Measurements from ENCODE around the gene ZNF438. TPM values are rescaled to one million over a fixed set of nuclear protein-coding genes. Genes with fewer than 3 reads are reported as not detected.
A peak's percentile ranks its signal among the peaks of the same experiment; 100 is the strongest.
"Not testable (repeated sequence)": the region's sequence is repeated elsewhere in the genome, so short reads cannot be mapped to it uniquely, and the experiment has no call there.

ZNF438 gene
- total and polyA plus RNA-seq, 2 donors, result 8.6 to 11.5 TPM

DNA sequence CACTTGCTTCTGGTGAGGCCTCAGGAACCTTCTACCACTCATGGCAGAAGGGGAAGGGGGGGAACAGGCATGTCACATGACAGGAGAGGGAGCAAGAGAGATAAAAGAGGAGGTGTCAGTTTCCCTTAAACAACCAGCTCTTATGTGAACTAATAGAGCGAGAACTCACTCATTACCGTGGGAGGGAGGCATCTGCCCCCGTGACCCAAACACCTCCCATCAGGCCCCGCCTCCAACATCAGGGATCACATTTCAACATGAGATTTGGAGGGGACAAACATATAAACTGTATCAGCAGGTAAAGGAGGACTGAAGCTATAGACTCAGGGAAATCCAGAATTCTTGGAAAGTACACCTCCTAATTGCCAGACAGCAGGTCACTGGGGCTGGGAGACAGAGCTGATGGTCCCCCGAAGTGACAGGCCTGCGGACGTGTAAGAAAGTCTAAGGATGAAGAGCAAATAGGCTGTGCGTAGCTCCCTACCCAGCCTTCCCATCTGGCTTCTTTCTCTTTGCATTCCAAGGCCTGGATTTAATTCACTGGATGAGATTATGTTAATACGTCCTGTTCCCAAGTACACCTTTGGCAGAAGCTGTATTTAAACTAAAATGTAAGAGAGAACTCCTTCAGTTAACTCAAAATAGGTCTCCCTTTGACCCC is 215.4 kb downstream of the ZNF438 start:
- no peak for DNase-seq (ENCODE audit: extremely low spot score)
- Histone ChIP-seq H3K4me1 (ENCODE audit: insufficient read depth) (no peaks in the 10 kb centered on the region), H3K27ac (ENCODE audit: low read depth) (no peak overlapping the region), H3K4me3 (ENCODE audit: low read depth, low read length) (no peak overlapping the region), H3K36me3 (ENCODE audit: insufficient read depth) (no peaks in the 10 kb centered on the region)
- 49% methylated on average over 9 of the region's 9 CpGs for WGBS

DNA sequence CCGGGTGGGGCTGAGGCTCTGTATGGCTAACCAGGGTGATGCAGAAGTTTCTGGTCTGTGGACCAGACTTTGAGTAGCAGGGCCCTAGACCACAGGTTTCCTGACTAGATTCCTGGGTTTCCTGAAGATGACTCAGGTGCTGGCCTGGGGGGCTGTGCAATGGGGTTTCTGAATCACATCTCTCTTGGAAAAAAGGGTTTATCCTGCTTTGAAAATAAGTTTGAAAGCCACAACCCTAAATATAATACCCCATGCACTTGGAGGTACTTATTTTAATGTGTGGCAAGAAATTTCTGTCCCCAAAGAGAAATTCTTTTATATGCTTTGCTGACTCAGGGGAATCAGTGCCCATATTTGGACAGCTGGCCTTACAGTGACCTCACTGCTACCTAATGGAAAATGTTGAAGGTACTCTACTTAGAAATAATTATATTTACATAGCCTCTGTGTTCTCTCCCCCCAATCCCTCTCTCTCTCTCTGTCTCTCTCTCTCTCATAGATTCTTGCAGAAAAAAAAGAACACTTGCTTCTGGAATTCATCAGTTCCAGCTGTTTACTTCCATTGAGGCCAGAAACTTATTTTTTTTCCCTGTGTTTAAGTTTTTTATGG is 217.7 kb downstream of the ZNF438 start:
- Histone ChIP-seq H3K4me1 (ENCODE audit: insufficient read depth) (no peaks in the 10 kb centered on the region), H3K27ac (ENCODE audit: low read depth) (no peak overlapping the region), H3K36me3 (ENCODE audit: insufficient read depth) (no peaks in the 10 kb centered on the region), H3K4me3 (ENCODE audit: low read depth, low read length) (no peak overlapping the region)
- WGBS, result 94% methylated on average over 1 of the region's 1 CpG
- no peak for DNase-seq (ENCODE audit: extremely low spot score)

- H3K27ac ChIP-seq (ENCODE audit: low read depth), result peak overlapping the region; percentile 82
- no peak overlapping the region for H3K4me3 ChIP-seq (ENCODE audit: low read depth, low read length)
- H3K4me1 ChIP-seq (ENCODE audit: insufficient read depth), result no peaks in the 10 kb centered on the region
- no peaks in the 10 kb centered on the region for H3K36me3 ChIP-seq (ENCODE audit: insufficient read depth)
- peak; percentile 83 for DNase-seq (ENCODE audit: extremely low spot score)
- WGBS, result 13% methylated on average over 16 of the region's 16 CpGs
These were observed 219.4 kb downstream of the ZNF438 start for GRCh38 chr10:30812018-30812851.

- H3K4me3 ChIP-seq (ENCODE audit: low read depth, low read length), result no peak overlapping the region
- WGBS, result 29% methylated on average over 16 of the region's 16 CpGs
- DNase-seq (ENCODE audit: extremely low spot score), result peak; percentile 65
- H3K4me1 ChIP-seq (ENCODE audit: insufficient read depth), result no peaks in the 10 kb centered on the region
- H3K27ac ChIP-seq (ENCODE audit: low read depth), result no peak overlapping the region
- no peaks in the 10 kb centered on the region for H3K36me3 ChIP-seq (ENCODE audit: insufficient read depth)
These were observed 220.2 kb downstream of the ZNF438 start for GRCh38 chr10:30811276-30812017.

- no peaks in the 10 kb centered on the region for H3K4me1 ChIP-seq (ENCODE audit: insufficient read depth)
- DNase-seq (ENCODE audit: extremely low spot score), result no peak
- no peaks in the 10 kb centered on the region for H3K36me3 ChIP-seq (ENCODE audit: insufficient read depth)
- H3K27ac ChIP-seq (ENCODE audit: low read depth), result peak overlapping the region; percentile 31
- H3K4me3 ChIP-seq (ENCODE audit: low read depth, low read length), result no peak overlapping the region
- 88% methylated on average over 5 of the region's 5 CpGs for WGBS
These were observed 221.2 kb downstream of the ZNF438 start for GRCh38 chr10:30810416-30810815.

DNA sequence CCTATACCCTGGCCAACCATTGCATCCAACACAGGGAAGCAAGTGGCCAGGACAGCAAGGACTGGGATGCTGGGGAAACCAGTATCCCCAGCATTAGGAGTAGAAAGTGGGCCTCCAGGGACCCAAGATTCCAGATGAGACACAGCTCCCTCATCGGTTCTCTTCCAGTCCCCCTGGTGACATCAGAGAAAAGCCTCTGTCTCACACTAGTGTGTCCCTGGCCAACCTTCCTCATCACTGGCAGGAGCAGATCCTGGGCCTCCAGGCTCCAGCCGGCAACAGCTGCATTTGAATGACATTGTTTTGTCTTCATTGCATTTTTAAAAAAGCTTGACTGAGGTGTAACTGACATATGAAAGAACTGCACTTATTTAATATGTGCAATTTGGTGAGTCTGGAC is 224.8 kb downstream of the ZNF438 start:
- DNase-seq (ENCODE audit: extremely low spot score), result no peak
- no peaks in the 10 kb centered on the region for H3K36me3 ChIP-seq (ENCODE audit: insufficient read depth)
- no peaks in the 10 kb centered on the region for H3K4me1 ChIP-seq (ENCODE audit: insufficient read depth)
- peak overlapping the region; percentile 33 for H3K27ac ChIP-seq (ENCODE audit: low read depth)
- no peak overlapping the region for H3K4me3 ChIP-seq (ENCODE audit: low read depth, low read length)
- WGBS, result 49% methylated on average over 2 of the region's 2 CpGs

- H3K27ac ChIP-seq (ENCODE audit: low read depth), result no peak overlapping the region
- 63% methylated on average over 9 of the region's 9 CpGs for WGBS
- no peak for DNase-seq (ENCODE audit: extremely low spot score)
- no peak overlapping the region for H3K4me3 ChIP-seq (ENCODE audit: low read depth, low read length)
- no peaks in the 10 kb centered on the region for H3K4me1 ChIP-seq (ENCODE audit: insufficient read depth)
- no peaks in the 10 kb centered on the region for H3K36me3 ChIP-seq (ENCODE audit: insufficient read depth)
These were observed 226.6 kb downstream of the ZNF438 start for GRCh38 chr10:30805061-30805460.

GRCh38 chr10:30804478-30805055 is 227.1 kb downstream of the ZNF438 start:
- WGBS, result 22% methylated on average over 7 of the region's 7 CpGs
- H3K27ac ChIP-seq (ENCODE audit: low read depth), result peak overlapping the region; percentile 25
- no peak overlapping the region for H3K4me3 ChIP-seq (ENCODE audit: low read depth, low read length)
- no peaks in the 10 kb centered on the region for H3K4me1 ChIP-seq (ENCODE audit: insufficient read depth)
- H3K36me3 ChIP-seq (ENCODE audit: insufficient read depth), result no peaks in the 10 kb centered on the region
- peak; percentile 95 for DNase-seq (ENCODE audit: extremely low spot score)

DNA sequence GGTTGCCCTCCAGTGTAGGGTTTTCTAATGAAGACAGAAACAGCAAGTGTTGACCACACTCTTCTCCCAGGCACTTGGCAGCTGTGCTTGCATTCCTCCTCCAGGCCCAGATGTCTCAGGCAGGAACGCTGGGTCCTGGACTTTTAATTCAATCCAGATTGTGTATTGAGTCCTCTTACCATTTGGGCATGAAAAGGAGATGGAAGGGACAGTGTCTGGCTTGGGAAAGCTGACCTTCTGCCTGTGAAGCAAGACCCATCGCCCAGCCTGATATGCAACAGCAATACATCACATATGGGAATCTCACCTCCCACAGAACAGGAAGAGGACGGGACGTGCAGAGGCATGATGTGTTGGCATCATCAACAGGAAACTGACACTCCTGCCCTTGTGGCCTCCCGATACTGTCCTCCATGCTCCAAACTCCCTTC is 227.8 kb downstream of the ZNF438 start:
- no peaks in the 10 kb centered on the region for H3K4me1 ChIP-seq (ENCODE audit: insufficient read depth)
- no peaks in the 10 kb centered on the region for H3K36me3 ChIP-seq (ENCODE audit: insufficient read depth)
- H3K27ac ChIP-seq (ENCODE audit: low read depth), result peak overlapping the region; percentile 25
- DNase-seq (ENCODE audit: extremely low spot score), result no peak
- H3K4me3 ChIP-seq (ENCODE audit: low read depth, low read length), result no peak overlapping the region
- 45% methylated on average over 5 of the region's 5 CpGs for WGBS

GRCh38 chr10:30803058-30803457 is 228.6 kb downstream of the ZNF438 start:
- no peak overlapping the region for H3K27ac ChIP-seq (ENCODE audit: low read depth)
- DNase-seq (ENCODE audit: extremely low spot score), result no peak
- 79% methylated on average over 3 of the region's 3 CpGs for WGBS

DNA sequence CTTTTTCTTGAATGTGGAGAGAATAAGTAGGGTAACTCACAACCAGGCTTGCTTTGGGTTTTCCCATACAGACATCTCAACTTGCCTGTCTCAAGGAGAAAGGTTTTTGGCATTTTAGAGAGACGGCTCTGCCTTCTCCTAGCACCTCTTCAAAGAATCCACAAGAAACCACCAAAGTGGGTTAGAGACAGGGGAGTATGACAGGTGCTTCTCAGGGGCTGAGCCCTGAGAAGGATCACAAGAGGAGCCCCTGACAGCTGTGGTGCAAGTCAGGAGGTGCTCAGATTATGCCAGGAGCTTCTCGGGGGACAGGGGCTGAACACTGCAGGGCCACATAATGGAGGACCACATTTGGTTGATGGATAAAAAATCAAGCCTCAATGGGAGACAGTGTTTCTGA is 231.3 kb downstream of the ZNF438 start:
- H3K27ac ChIP-seq (ENCODE audit: low read depth), result no peak overlapping the region
- WGBS, result 90% methylated on average over 2 of the region's 2 CpGs
- no peak for DNase-seq (ENCODE audit: extremely low spot score)
- no peak overlapping the region for H3K4me3 ChIP-seq (ENCODE audit: low read depth, low read length)
- H3K4me1 ChIP-seq (ENCODE audit: insufficient read depth), result no peaks in the 10 kb centered on the region
- no peaks in the 10 kb centered on the region for H3K36me3 ChIP-seq (ENCODE audit: insufficient read depth)

More at GRCh38 chr10:30803058-30803457, 228.6 kb downstream of the ZNF438 start:
- no peak overlapping the region for H3K4me3 ChIP-seq (ENCODE audit: low read depth, low read length)
- H3K4me1 ChIP-seq (ENCODE audit: insufficient read depth), result no peaks in the 10 kb centered on the region
- no peaks in the 10 kb centered on the region for H3K36me3 ChIP-seq (ENCODE audit: insufficient read depth)

DNA sequence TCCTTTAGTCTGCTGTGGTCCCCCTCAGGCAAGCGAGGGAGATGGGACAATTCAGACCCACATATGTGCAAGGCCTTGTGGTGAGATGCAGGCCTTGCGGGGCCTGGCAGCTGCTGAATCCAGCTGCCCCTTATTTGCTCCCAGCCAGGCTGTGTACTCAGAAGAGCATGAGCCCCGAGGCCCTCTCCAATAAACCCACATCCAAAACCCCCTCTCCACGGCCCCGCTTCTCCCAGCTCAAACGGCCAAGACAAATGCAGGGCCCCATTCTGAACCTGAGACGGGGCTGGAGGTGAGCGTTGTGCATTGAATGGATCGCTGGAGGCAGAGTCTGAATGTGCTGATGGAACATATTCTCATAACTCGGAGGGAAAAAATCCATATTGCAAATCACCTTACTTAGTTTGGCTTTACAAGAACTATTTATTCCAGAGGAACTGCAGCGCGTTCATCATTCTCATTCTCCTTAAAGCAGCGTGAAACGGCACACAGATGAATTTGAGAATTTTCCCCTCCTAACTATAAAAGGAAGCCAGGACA is 232.9 kb downstream of the ZNF438 start:
- Histone ChIP-seq H3K4me3 (ENCODE audit: low read depth, low read length) (no peak overlapping the region), H3K4me1 (ENCODE audit: insufficient read depth) (no peaks in the 10 kb centered on the region), H3K36me3 (ENCODE audit: insufficient read depth) (no peaks in the 10 kb centered on the region), H3K27ac (ENCODE audit: low read depth) (no peak overlapping the region)
- DNase-seq (ENCODE audit: extremely low spot score), result no peak
- 84% methylated on average over 14 of the region's 14 CpGs for WGBS

DNA sequence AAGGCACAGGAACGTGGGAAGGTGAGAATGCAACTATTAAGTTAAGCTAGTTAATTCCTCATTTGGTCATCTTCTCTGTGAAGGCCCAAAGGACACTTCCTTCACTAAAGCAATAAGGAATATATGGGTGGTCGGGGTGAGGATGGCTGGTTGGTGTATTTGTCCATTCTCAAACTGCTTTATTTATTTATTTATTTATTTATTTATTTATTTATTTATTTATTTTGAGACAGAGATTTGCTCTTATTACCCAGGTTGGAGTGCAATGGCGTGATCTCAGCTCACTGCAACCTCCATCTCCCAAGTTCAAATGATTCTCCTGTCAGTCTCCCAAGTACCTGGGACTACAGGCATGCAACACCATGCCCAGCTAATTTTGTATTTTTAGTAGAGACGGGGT is 236.6 kb downstream of the ZNF438 start:
- H3K27ac ChIP-seq (ENCODE audit: low read depth); H3K4me3 ChIP-seq (ENCODE audit: low read depth, low read length); DNase-seq (ENCODE audit: extremely low spot score); H3K4me1 ChIP-seq (ENCODE audit: insufficient read depth); H3K36me3 ChIP-seq (ENCODE audit: insufficient read depth): not testable (repeated sequence)
- WGBS, result 95% methylated on average over 4 of the region's 4 CpGs
